ENCODE results near the gene TIGD1.
"Not testable (repeated sequence)": the region's sequence is repeated elsewhere in the genome, so short reads cannot be mapped to it uniquely, and the experiment has no call there.

The TIGD1 gene

GRCh38 chr2:232537499-232537898, 12.9 kb downstream of the TIGD1 start:
- no peak overlapping the region for H3K27ac ChIP-seq (ENCODE audit: low read depth, low read length)
- H3K4me1 ChIP-seq (ENCODE audit: insufficient read depth, low read length) = peaks cover 18% of the 10 kb centered on the region
- H3K9ac ChIP-seq (ENCODE audit: low read depth, low read length) = no peak overlapping the region
- no peak overlapping the region for H3K4me3 ChIP-seq (ENCODE audit: low read length)
- no peaks in the 10 kb centered on the region for H3K36me3 ChIP-seq (ENCODE audit: insufficient read depth, low read length)
- no peaks in the 10 kb centered on the region for H3K9me3 ChIP-seq (ENCODE audit: insufficient read depth, low read depth, low read length)
- 94% methylated on average over 4 of the region's 4 CpGs for WGBS
- no peaks in the 10 kb centered on the region for H3K27me3 ChIP-seq (ENCODE audit: insufficient read depth, low read length)

GRCh38 chr2:232537079-232537478, 13.3 kb downstream of the TIGD1 start:
- Histone ChIP-seq H3K36me3 (ENCODE audit: insufficient read depth, low read length) (no peaks in the 10 kb centered on the region), H3K4me3 (ENCODE audit: low read length) (no peak overlapping the region), H3K27ac (ENCODE audit: low read depth, low read length) (no peak overlapping the region), H3K4me1 (ENCODE audit: insufficient read depth, low read length) (peaks cover 18% of the 10 kb centered on the region), H3K9ac (ENCODE audit: low read depth, low read length) (no peak overlapping the region), H3K27me3 (ENCODE audit: insufficient read depth, low read length) (no peaks in the 10 kb centered on the region), H3K9me3 (ENCODE audit: insufficient read depth, low read depth, low read length) (no peaks in the 10 kb centered on the region)
- 72% methylated on average over 5 of the region's 5 CpGs for WGBS

- 90% methylated on average over 5 of the region's 5 CpGs for WGBS
- peaks cover 18% of the 10 kb centered on the region for H3K4me1 ChIP-seq (ENCODE audit: insufficient read depth, low read length)
- no peaks in the 10 kb centered on the region for H3K9me3 ChIP-seq (ENCODE audit: insufficient read depth, low read depth, low read length)
- H3K27me3 ChIP-seq (ENCODE audit: insufficient read depth, low read length) = no peaks in the 10 kb centered on the region
- H3K36me3 ChIP-seq (ENCODE audit: insufficient read depth, low read length) = no peaks in the 10 kb centered on the region
- H3K4me3 ChIP-seq (ENCODE audit: low read length) = no peak overlapping the region
- no peak overlapping the region for H3K9ac ChIP-seq (ENCODE audit: low read depth, low read length)
- H3K27ac ChIP-seq (ENCODE audit: low read depth, low read length) = no peak overlapping the region
Observed at GRCh38 chr2:232535761-232536530, 14.4 kb downstream of the TIGD1 start.

- 90% methylated on average over 14 of the region's 14 CpGs for WGBS
Observed at GRCh38 chr2:232534940-232535651, 15.3 kb downstream of the TIGD1 start.

GRCh38 chr2:232533944-232534710, 16.2 kb downstream of the TIGD1 start:
- H3K9ac ChIP-seq (ENCODE audit: low read depth, low read length) = no peak overlapping the region
- no peaks in the 10 kb centered on the region for H3K27me3 ChIP-seq (ENCODE audit: insufficient read depth, low read length)
- H3K4me3 ChIP-seq (ENCODE audit: low read length) = no peak overlapping the region
- H3K36me3 ChIP-seq (ENCODE audit: insufficient read depth, low read length) = no peaks in the 10 kb centered on the region
- no peak overlapping the region for H3K27ac ChIP-seq (ENCODE audit: low read depth, low read length)
- H3K9me3 ChIP-seq (ENCODE audit: insufficient read depth, low read depth, low read length) = no peaks in the 10 kb centered on the region
- peaks cover 11% of the 10 kb centered on the region for H3K4me1 ChIP-seq (ENCODE audit: insufficient read depth, low read length)
- WGBS = 79% methylated on average over 13 of the region's 13 CpGs

More at GRCh38 chr2:232534940-232535651, 15.3 kb downstream of the TIGD1 start:
- H3K4me3 ChIP-seq (ENCODE audit: low read length) = no peak overlapping the region
- no peak overlapping the region for H3K27ac ChIP-seq (ENCODE audit: low read depth, low read length)
- H3K4me1 ChIP-seq (ENCODE audit: insufficient read depth, low read length) = peaks cover 18% of the 10 kb centered on the region
- no peak overlapping the region for H3K9ac ChIP-seq (ENCODE audit: low read depth, low read length)
- no peaks in the 10 kb centered on the region for H3K36me3 ChIP-seq (ENCODE audit: insufficient read depth, low read length)
- no peaks in the 10 kb centered on the region for H3K9me3 ChIP-seq (ENCODE audit: insufficient read depth, low read depth, low read length)
- H3K27me3 ChIP-seq (ENCODE audit: insufficient read depth, low read length) = no peaks in the 10 kb centered on the region

- 88% methylated on average over 7 of the region's 7 CpGs for WGBS
- not testable (repeated sequence) for H3K9ac ChIP-seq (ENCODE audit: low read depth, low read length); H3K36me3 ChIP-seq (ENCODE audit: insufficient read depth, low read length); H3K27me3 ChIP-seq (ENCODE audit: insufficient read depth, low read length); H3K4me3 ChIP-seq (ENCODE audit: low read length); H3K9me3 ChIP-seq (ENCODE audit: insufficient read depth, low read depth, low read length); H3K27ac ChIP-seq (ENCODE audit: low read depth, low read length); H3K4me1 ChIP-seq (ENCODE audit: insufficient read depth, low read length)
Observed at GRCh38 chr2:232532821-232533220, 17.5 kb downstream of the TIGD1 start.

GRCh38 chr2:232532419-232532818, 17.9 kb downstream of the TIGD1 start:
- H3K4me3 ChIP-seq (ENCODE audit: low read length) = no peak overlapping the region
- H3K4me1 ChIP-seq (ENCODE audit: insufficient read depth, low read length) = no peaks in the 10 kb centered on the region
- H3K27ac ChIP-seq (ENCODE audit: low read depth, low read length) = no peak overlapping the region
- no peaks in the 10 kb centered on the region for H3K9me3 ChIP-seq (ENCODE audit: insufficient read depth, low read depth, low read length)
- no peaks in the 10 kb centered on the region for H3K36me3 ChIP-seq (ENCODE audit: insufficient read depth, low read length)
- H3K27me3 ChIP-seq (ENCODE audit: insufficient read depth, low read length) = peaks cover 3% of the 10 kb centered on the region; the same call in 1 of the 2 replicates
- no peak overlapping the region for H3K9ac ChIP-seq (ENCODE audit: low read depth, low read length)
- WGBS = 87% methylated on average over 9 of the region's 9 CpGs

- Histone ChIP-seq H3K9ac (ENCODE audit: low read depth, low read length) (no peak overlapping the region), H3K9me3 (ENCODE audit: insufficient read depth, low read depth, low read length) (no peaks in the 10 kb centered on the region), H3K4me1 (ENCODE audit: insufficient read depth, low read length) (no peaks in the 10 kb centered on the region), H3K36me3 (ENCODE audit: insufficient read depth, low read length) (no peaks in the 10 kb centered on the region), H3K27ac (ENCODE audit: low read depth, low read length) (no peak overlapping the region), H3K4me3 (ENCODE audit: low read length) (no peak overlapping the region), H3K27me3 (ENCODE audit: insufficient read depth, low read length) (peaks cover 3% of the 10 kb centered on the region; the same call in 1 of the 2 replicates)
- WGBS = 88% methylated on average over 9 of the region's 9 CpGs
Observed at GRCh38 chr2:232530626-232531260, 19.6 kb downstream of the TIGD1 start.

GRCh38 chr2:232529806-232530547, 20.4 kb downstream of the TIGD1 start:
- Histone ChIP-seq H3K4me1 (ENCODE audit: insufficient read depth, low read length) (no peaks in the 10 kb centered on the region), H3K9ac (ENCODE audit: low read depth, low read length) (no peak overlapping the region), H3K36me3 (ENCODE audit: insufficient read depth, low read length) (no peaks in the 10 kb centered on the region), H3K27me3 (ENCODE audit: insufficient read depth, low read length) (peaks cover 7% of the 10 kb centered on the region), H3K4me3 (ENCODE audit: low read length) (no peak overlapping the region), H3K9me3 (ENCODE audit: insufficient read depth, low read depth, low read length) (no peaks in the 10 kb centered on the region), H3K27ac (ENCODE audit: low read depth, low read length) (no peak overlapping the region)
- 93% methylated on average over 17 of the region's 17 CpGs for WGBS

- no peak overlapping the region for H3K9ac ChIP-seq (ENCODE audit: low read depth, low read length)
- H3K4me3 ChIP-seq (ENCODE audit: low read length) = no peak overlapping the region
- H3K9me3 ChIP-seq (ENCODE audit: insufficient read depth, low read depth, low read length) = no peaks in the 10 kb centered on the region
- H3K27me3 ChIP-seq (ENCODE audit: insufficient read depth, low read length) = peaks cover 18% of the 10 kb centered on the region
- H3K27ac ChIP-seq (ENCODE audit: low read depth, low read length) = no peak overlapping the region
- 91% methylated on average over 11 of the region's 11 CpGs for WGBS
- H3K36me3 ChIP-seq (ENCODE audit: insufficient read depth, low read length) = no peaks in the 10 kb centered on the region
- H3K4me1 ChIP-seq (ENCODE audit: insufficient read depth, low read length) = peaks cover 3% of the 10 kb centered on the region
Observed at GRCh38 chr2:232528746-232529460, 21.5 kb downstream of the TIGD1 start.
